Stimulated activated CD4-positive, alpha-beta T cell treated with anti-CD3 and anti-CD28 coated beads, Interleukin-15, amount 100 ng/mL, for 48 hours (primary cell): Measurements from ENCODE around the gene R3HDM2.

Source experiments
- DNase-seq, 2 donors: peaks; one replicate each; pipeline ENCODE4 v3.0.0-alpha.2; 2020; ENCODE audit warnings: low read depth in 2 of 2

R3HDM2 gene

GRCh38 chr12:57467212-57467874 lies 36.5 kb upstream of the R3HDM2 start:
- DNase-seq, result no peak

GRCh38 chr12:57465747-57466505 lies 35.1 kb upstream of the R3HDM2 start:
- no peak for DNase-seq

GRCh38 chr12:57465030-57465746 lies 34.3 kb upstream of the R3HDM2 start:
- no peak for DNase-seq

GRCh38 chr12:57464569-57464968 lies 33.7 kb upstream of the R3HDM2 start:
- DNase-seq, result no peak

- no peak for DNase-seq
Observed at GRCh38 chr12:57462912-57463253, 32.0 kb upstream of the R3HDM2 start.

GRCh38 chr12:57462251-57462911 lies 31.5 kb upstream of the R3HDM2 start:
- peak; percentile 83 to 87 for DNase-seq

GRCh38 chr12:57461917-57462250 lies 31.0 kb upstream of the R3HDM2 start:
- DNase-seq, result no peak

- DNase-seq, result no peak
Observed at GRCh38 chr12:57461276-57461916, 30.6 kb upstream of the R3HDM2 start.

GRCh38 chr12:57460841-57461275 lies 30.0 kb upstream of the R3HDM2 start:
- DNase-seq, result no peak

- no peak for DNase-seq
Observed at GRCh38 chr12:57460468-57460784, 29.6 kb upstream of the R3HDM2 start.

GRCh38 chr12:57459750-57460467 lies 29.1 kb upstream of the R3HDM2 start, which contains the start of gene GLI1:
Gene GLI1 (plus strand): TSS chr12:57459785. CDS start chr12:57463692, 3,907 bp downstream.
- DNase-seq, result no peak

- peak; percentile 91 to 94 for DNase-seq
Observed at GRCh38 chr12:57459055-57459749, 28.4 kb upstream of the R3HDM2 start.

- no peak for DNase-seq
Observed at GRCh38 chr12:57458665-57459054, 27.8 kb upstream of the R3HDM2 start.

- DNase-seq, result no peak
Observed at GRCh38 chr12:57456737-57457490, 26.1 kb upstream of the R3HDM2 start.

- no peak for DNase-seq
Observed at GRCh38 chr12:57456145-57456700, 25.4 kb upstream of the R3HDM2 start.

- no peak for DNase-seq
Observed at GRCh38 chr12:57455374-57456144, 24.7 kb upstream of the R3HDM2 start.

- DNase-seq, result no peak
Observed at GRCh38 chr12:57454566-57455373, 23.9 kb upstream of the R3HDM2 start, which contains the start of gene INHBE. Gene INHBE (plus strand): TSS chr12:57455307. CDS start chr12:57455537, 230 bp downstream.

GRCh38 chr12:57454213-57454565 lies 23.3 kb upstream of the R3HDM2 start:
- DNase-seq, result no peak
